Ecto neural progenitor cell (in vitro differentiated cells): ENCODE measurements around the gene MRPL39.
A peak's percentile ranks its signal among the peaks of the same experiment; 100 is the strongest.

ENCODE experiments used
- DNase-seq: peaks from one replicate; pipeline ENCODE4 v3.0.0-alpha.2; 2018; ENCODE audit warnings: low spot score

Gene MRPL39

GRCh38 chr21:25614441-25614840 is 7.2 kb upstream of the MRPL39 start:
- DNase-seq = no peak

GRCh38 chr21:25608044-25608737 is 910 bp upstream of the MRPL39 start:
- peak; percentile 82 for DNase-seq

- no peak for DNase-seq
Measured at GRCh38 chr21:25589887-25590286, 17.4 kb downstream of the MRPL39 start.

GRCh38 chr21:25586791-25587190 is 20.5 kb downstream of the MRPL39 start:
- DNase-seq = no peak

GRCh38 chr21:25586326-25586725 is 21.0 kb downstream of the MRPL39 start:
- DNase-seq = no peak

GRCh38 chr21:25584833-25585676 is 22.2 kb downstream of the MRPL39 start:
- DNase-seq = no peak

GRCh38 chr21:25583370-25584130 is 23.7 kb downstream of the MRPL39 start:
- no peak for DNase-seq

GRCh38 chr21:25582888-25583287 is 24.4 kb downstream of the MRPL39 start:
- no peak for DNase-seq

- DNase-seq = no peak
Measured at GRCh38 chr21:25582164-25582790, 25.0 kb downstream of the MRPL39 start.

- no peak for DNase-seq
Measured at GRCh38 chr21:25581582-25581981, 25.7 kb downstream of the MRPL39 start.

GRCh38 chr21:25580912-25581260 is 26.4 kb downstream of the MRPL39 start:
- DNase-seq = no peak

GRCh38 chr21:25579226-25580013 is 27.9 kb downstream of the MRPL39 start:
- DNase-seq = no peak

- DNase-seq = no peak
Measured at GRCh38 chr21:25578056-25578961, 29.0 kb downstream of the MRPL39 start.

- no peak for DNase-seq
Measured at GRCh38 chr21:25577424-25578055, 29.7 kb downstream of the MRPL39 start.

GRCh38 chr21:25573409-25574206 is 33.7 kb downstream of the MRPL39 start:
- DNase-seq = no peak

GRCh38 chr21:25572861-25573310 is 34.4 kb downstream of the MRPL39 start:
- DNase-seq = no peak

- DNase-seq = no peak
Measured at GRCh38 chr21:25571726-25572121, 35.6 kb downstream of the MRPL39 start.

GRCh38 chr21:25569711-25570110 is 37.6 kb downstream of the MRPL39 start:
- DNase-seq = no peak

GRCh38 chr21:25569084-25569483 is 38.2 kb downstream of the MRPL39 start:
- DNase-seq = no peak
